ENCODE results near the gene CPED1. TPM values are rescaled to one million over a fixed set of nuclear protein-coding genes. Genes with fewer than 3 reads are reported as not detected.

Gene CPED1
- total RNA-seq, 1 donor from 2014 or later, result 3.9 TPM

- no peaks in the 10 kb centered on the region for H3K9me3 Mint-ChIP-seq (ENCODE audit: unreplicated experiment)
- peaks cover 72% of the 10 kb centered on the region for H3K4me1 Mint-ChIP-seq (ENCODE audit: unreplicated experiment)
- H3K27ac Mint-ChIP-seq (ENCODE audit: unreplicated experiment), result peak overlapping the region; percentile 54
- no peak for DNase-seq (ENCODE audit: extremely low spot score, unreplicated experiment)
- H3K27me3 Mint-ChIP-seq (ENCODE audit: unreplicated experiment), result no peaks in the 10 kb centered on the region
- H3K4me3 Mint-ChIP-seq (ENCODE audit: unreplicated experiment), result no peak overlapping the region
- TF ChIP-seq, protein P1, sequence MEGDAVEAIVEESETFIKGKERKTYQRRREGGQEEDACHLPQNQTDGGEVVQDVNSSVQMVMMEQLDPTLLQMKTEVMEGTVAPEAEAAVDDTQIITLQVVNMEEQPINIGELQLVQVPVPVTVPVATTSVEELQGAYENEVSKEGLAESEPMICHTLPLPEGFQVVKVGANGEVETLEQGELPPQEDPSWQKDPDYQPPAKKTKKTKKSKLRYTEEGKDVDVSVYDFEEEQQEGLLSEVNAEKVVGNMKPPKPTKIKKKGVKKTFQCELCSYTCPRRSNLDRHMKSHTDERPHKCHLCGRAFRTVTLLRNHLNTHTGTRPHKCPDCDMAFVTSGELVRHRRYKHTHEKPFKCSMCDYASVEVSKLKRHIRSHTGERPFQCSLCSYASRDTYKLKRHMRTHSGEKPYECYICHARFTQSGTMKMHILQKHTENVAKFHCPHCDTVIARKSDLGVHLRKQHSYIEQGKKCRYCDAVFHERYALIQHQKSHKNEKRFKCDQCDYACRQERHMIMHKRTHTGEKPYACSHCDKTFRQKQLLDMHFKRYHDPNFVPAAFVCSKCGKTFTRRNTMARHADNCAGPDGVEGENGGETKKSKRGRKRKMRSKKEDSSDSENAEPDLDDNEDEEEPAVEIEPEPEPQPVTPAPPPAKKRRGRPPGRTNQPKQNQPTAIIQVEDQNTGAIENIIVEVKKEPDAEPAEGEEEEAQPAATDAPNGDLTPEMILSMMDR (IDR thresholded peaks at IDR 0.05), result no peak
- no peaks in the 10 kb centered on the region for H3K36me3 Mint-ChIP-seq (ENCODE audit: unreplicated experiment)
Observed at GRCh38 chr7:121302214-121302745, 313.8 kb downstream of the CPED1 start.

DNA sequence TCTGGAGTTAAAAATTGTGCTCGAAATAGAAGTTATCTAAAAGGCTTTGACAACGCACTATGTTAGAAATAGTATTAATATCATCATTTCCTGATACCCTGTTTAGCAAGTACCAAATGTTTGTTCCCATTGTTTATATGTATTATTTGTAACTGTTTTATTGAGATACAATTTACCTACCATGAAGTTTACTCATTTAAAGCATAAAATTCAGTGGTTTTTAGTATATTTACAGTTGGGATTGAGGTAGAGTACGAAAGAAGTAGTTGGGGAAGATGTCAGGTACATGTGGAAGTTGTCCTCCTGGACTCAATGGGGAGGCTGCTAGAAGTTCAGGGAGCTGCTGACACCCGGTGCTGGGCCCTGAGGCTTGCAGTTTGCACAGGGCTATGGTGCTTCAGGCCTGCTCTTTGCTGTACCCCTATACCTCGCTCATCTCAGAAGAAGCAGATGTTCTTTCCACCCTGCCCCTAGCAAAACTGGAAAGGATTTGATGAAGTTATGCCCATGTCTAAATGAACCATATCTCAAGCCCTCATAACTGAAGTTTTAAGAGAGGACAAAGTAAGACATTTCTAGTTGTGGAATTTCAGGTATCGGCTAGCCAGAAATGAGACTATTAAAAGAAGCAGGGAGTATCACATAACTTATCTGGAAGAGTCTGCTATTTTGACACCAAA lies 315.1 kb downstream of the CPED1 start:
- H3K4me1 Mint-ChIP-seq (ENCODE audit: unreplicated experiment), result peaks cover 59% of the 10 kb centered on the region
- peaks cover 1% of the 10 kb centered on the region for H3K9me3 Mint-ChIP-seq (ENCODE audit: unreplicated experiment)
- H3K36me3 Mint-ChIP-seq (ENCODE audit: unreplicated experiment), result no peaks in the 10 kb centered on the region
- H3K4me3 Mint-ChIP-seq (ENCODE audit: unreplicated experiment), result no peak overlapping the region
- TF ChIP-seq, protein P1 (IDR thresholded peaks at IDR 0.05), result no peak
- H3K27ac Mint-ChIP-seq (ENCODE audit: unreplicated experiment), result no peak overlapping the region
- H3K27me3 Mint-ChIP-seq (ENCODE audit: unreplicated experiment), result no peaks in the 10 kb centered on the region
- no peak for DNase-seq (ENCODE audit: extremely low spot score, unreplicated experiment)

- Mint-ChIP-seq H3K4me1 (ENCODE audit: unreplicated experiment) (peaks cover 53% of the 10 kb centered on the region), H3K36me3 (ENCODE audit: unreplicated experiment) (no peaks in the 10 kb centered on the region), H3K9me3 (ENCODE audit: unreplicated experiment) (peaks cover 4% of the 10 kb centered on the region), H3K27ac (ENCODE audit: unreplicated experiment) (no peak overlapping the region), H3K27me3 (ENCODE audit: unreplicated experiment) (no peaks in the 10 kb centered on the region), H3K4me3 (ENCODE audit: unreplicated experiment) (no peak overlapping the region)
- no peak for DNase-seq (ENCODE audit: extremely low spot score, unreplicated experiment)
- TF ChIP-seq, protein P1 (IDR thresholded peaks at IDR 0.05), result no peak
Observed at GRCh38 chr7:121304102-121304658, 315.7 kb downstream of the CPED1 start.

- Mint-ChIP-seq H3K27me3 (ENCODE audit: unreplicated experiment) (no peaks in the 10 kb centered on the region), H3K4me3 (ENCODE audit: unreplicated experiment) (no peak overlapping the region), H3K36me3 (ENCODE audit: unreplicated experiment) (no peaks in the 10 kb centered on the region), H3K4me1 (ENCODE audit: unreplicated experiment) (peaks cover 52% of the 10 kb centered on the region), H3K9me3 (ENCODE audit: unreplicated experiment) (peaks cover 5% of the 10 kb centered on the region), H3K27ac (ENCODE audit: unreplicated experiment) (no peak overlapping the region)
- no peak for DNase-seq (ENCODE audit: extremely low spot score, unreplicated experiment)
- TF ChIP-seq, protein P1 (IDR thresholded peaks at IDR 0.05), result no peak
Observed at GRCh38 chr7:121305109-121305508, 316.6 kb downstream of the CPED1 start.

- no peaks in the 10 kb centered on the region for H3K27me3 Mint-ChIP-seq (ENCODE audit: unreplicated experiment)
- H3K4me3 Mint-ChIP-seq (ENCODE audit: unreplicated experiment), result no peak overlapping the region
- TF ChIP-seq, protein P1 (IDR thresholded peaks at IDR 0.05), result no peak
- no peaks in the 10 kb centered on the region for H3K36me3 Mint-ChIP-seq (ENCODE audit: unreplicated experiment)
- peaks cover 38% of the 10 kb centered on the region for H3K4me1 Mint-ChIP-seq (ENCODE audit: unreplicated experiment)
- peaks cover 12% of the 10 kb centered on the region for H3K9me3 Mint-ChIP-seq (ENCODE audit: unreplicated experiment)
- no peak overlapping the region for H3K27ac Mint-ChIP-seq (ENCODE audit: unreplicated experiment)
- no peak for DNase-seq (ENCODE audit: extremely low spot score, unreplicated experiment)
Observed at GRCh38 chr7:121306565-121306964, 318.1 kb downstream of the CPED1 start.

Measured in osteocyte (in vitro differentiated cells).